Heart left ventricle (tissue), 16 donors: ENCODE data around the gene SLC35F3. TPM values are rescaled to one million over a fixed set of nuclear protein-coding genes. Genes with fewer than 3 reads are reported as not detected.

Source experiments
- ATAC-seq, 4 donors: fragments of 200-7000 bp; cut with Tn5 transposase; one replicate each; pipeline ENCODE4 v1.9.1; 2020 to 2022; ENCODE audit warnings: moderate library complexity in 4 of 4, mild to moderate bottlenecking in 3 of 4, moderate number of reproducible peaks in 1 of 4
- DNase-seq, 5 donors: peaks; one replicate each; pipeline ENCODE4 v3.0.0-alpha.2; 2020
- H3K27ac ChIP-seq, 12 donors: fragments of 200-600 bp; sonication (generic) in 4 of 12; one replicate each; pipeline versions ENCODE4 v1.5.0 to v1.8.0; 2016 to 2022; ENCODE audit warnings: mild to moderate bottlenecking in 2 of 12
- H3K27me3 ChIP-seq, 9 donors: fragments of 200-600 bp; sonication (generic) in 2 of 9; one replicate each; pipeline versions ENCODE4 v1.5.1 to v1.8.0; 2016 to 2022; ENCODE audit warnings: mild to moderate bottlenecking in 3 of 9
- H3K36me3 ChIP-seq, 9 donors: fragments of 200-600 bp; sonication (generic) in 2 of 9; one replicate each; pipeline versions ENCODE4 v1.5.0 to v1.8.0; 2018 to 2022; ENCODE audit warnings: mild to moderate bottlenecking in 2 of 9
- H3K4me1 ChIP-seq, 12 donors: fragments of 200-600 bp; sonication (generic) in 4 of 12; one replicate each; pipeline versions ENCODE4 v1.5.0 to v1.8.0; 2016 to 2022; ENCODE audit warnings: mild to moderate bottlenecking in 3 of 12
- H3K4me3 ChIP-seq, 12 donors: fragments of 200-600 bp; sonication (generic) in 4 of 12; one replicate each; pipeline versions ENCODE4 v1.5.0 to v1.8.0; 2017 to 2022; ENCODE audit warnings: mild to moderate bottlenecking in 9 of 12, moderate library complexity in 4 of 12
- H3K9me3 ChIP-seq, 12 donors: fragments of 200-600 bp; sonication (generic) in 4 of 12; one replicate each; pipeline versions ENCODE4 v1.5.0 to v1.8.0; 2016 to 2022; ENCODE audit warnings: mild to moderate bottlenecking in 1 of 12
- CTCF ChIP-seq, 12 donors: fragments of 200-600 bp; sonication (generic) in 4 of 12; IDR thresholded peaks; one replicate each; pipeline versions ENCODE4 v1.5.0 to v1.8.0; 2018 to 2022; ENCODE audit warnings: antibody characterized with exemption in 12 of 12, mild to moderate bottlenecking in 5 of 12
- POLR2A ChIP-seq, 2 donors: fragments of 450-650 bp; IDR thresholded peaks; one replicate each; pipeline ENCODE4 v1.6.1; 2017; ENCODE audit warnings: antibody characterized with exemption in 2 of 2, mild to moderate bottlenecking in 2 of 2, moderate library complexity in 2 of 2
- WGBS, 4 donors: extraction: QIAGEN DNeasy Blood & Tissue Kit in 2 of 4; methylation state at CpG; one replicate each; pipeline versions ENCODE4 v1.1.5 to v1.1.7; 2013 to 2018; 5-methylcytosine and 5-hydroxymethylcytosine counted together
- intact Hi-C, 10 donors: fragments of 100-400 bp; cut with DNase I; formaldehyde crosslinking; loops; one replicate each; pipeline versions ENCODE4 v1.11.1 to v1.14.2; 2022
- polyA plus RNA-seq, 2 donors: library from polyadenylated mRNA; stranded (reverse); fragments of 200-250 nt; gene quantifications; one replicate each; pipeline ENCODE4 v1.2.3, GENCODE V29; 2013
- total RNA-seq, 9 donors: library from RNA; depleted of rRNA in 2 of 9; stranded (reverse); fragments of >200 nt in 2 of 9; fragmentation: NEBNext Ultra II Directional in 3 of 9; extraction: Animal tissue kit (Norgen Biotek cat#: 25700) in 3 of 9; gene quantifications; one replicate each; pipeline versions ENCODE4 v1.1.0 to v1.2.4, GENCODE V29; 2016 to 2023
- donor health status: ischemic (EF 13 %, LVEDD 7.1; RV severe dilation, severe dysfunction).
- donor health status: healthy with polysubstance abuse.
- donor health status: DM: no; HTN: yes; CAD: no.
- donor health status: DM: no; HTN: no; CAD: no.
- donor health status: ischemic (EF 25% LVEDD 6.9; RV normal size, moderate dysfunction).
- donor health status: ischemic (EF 25% LVEDD 5.7; RV mildly dilated, moderate dysfunction).
- donor health status: healthy.
- donor health status: DM: yes; HTN: yes; CAD: no.
- donor health status: ischemic (EF 35%, LVEDD 5.7; RV mildly dilated, moderate dysfunction).
- donor health status: nonischemic (EF 11% LVEDD 7.7; RV severe dilation, severe dysfunction).
- donor health status: DM: yes; HTN: yes; CAD: no.
- donor health status: PGD.
- donor health status: ischemic (EF 29% LVEDD 5.4; RV normal size, mild dysfunction).
- donor health status: nonischemic (EF 23%, LVEDD 6.1; RV moderate dilation, normal function).

SLC35F3 gene
- total and polyA plus RNA-seq, 11 donors: 0.03 to 0.11 (median 0.11) TPM; not detected in 8

GRCh38 chr1:234311414-234311813, 406.9 kb downstream of the SLC35F3 start:
- ATAC-seq (no peak), DNase-seq (no peak)
- Histone ChIP-seq H3K4me1 (peaks cover 0 to 8% (median 0%) of the 10 kb centered on the region in 12 donors), H3K9me3 (no peaks in the 10 kb centered on the region), H3K4me3 (no peak overlapping the region), H3K27ac (no peak overlapping the region), H3K36me3 (no peaks in the 10 kb centered on the region), H3K27me3 (peaks cover 0 to 28% (median 0%) of the 10 kb centered on the region in 9 donors)
- TF ChIP-seq POLR2A (IDR thresholded peaks at IDR 0.05) (no peak), CTCF (IDR thresholded peaks at IDR 0.05) (no peak)
- 79 to 85% (median 82%) methylated on average over 7 of the region's 7 CpGs for WGBS, 4 donors
- intact Hi-C loops: loop anchor here in 8 of 10 donors (2.0 to 10.0 kb wide), 7 partner anchors 157 to 917 kb away; no protein-coding TSS in a partner anchor

- Histone ChIP-seq H3K4me3 (no peak overlapping the region), H3K36me3 (no peaks in the 10 kb centered on the region), H3K4me1 (peaks cover 0 to 8% (median 0%) of the 10 kb centered on the region in 12 donors), H3K27me3 (peaks cover 0 to 40% (median 0%) of the 10 kb centered on the region in 9 donors), H3K9me3 (no peaks in the 10 kb centered on the region), H3K27ac (no peak overlapping the region)
- TF ChIP-seq CTCF (IDR thresholded peaks at IDR 0.05): no peak
- no peak for TF ChIP-seq POLR2A (IDR thresholded peaks at IDR 0.05)
- ATAC-seq (no peak), DNase-seq (no peak)
- intact Hi-C loops: loop anchor here in 7 of 10 donors (5.0 to 10.0 kb wide), 6 partner anchors 158 to 918 kb away; no protein-coding TSS in a partner anchor
- WGBS, 4 donors: 80 to 88% (median 85%) methylated on average over 2 to 4 of the region's 4 CpGs
Observed at GRCh38 chr1:234313171-234313570, 408.7 kb downstream of the SLC35F3 start.

GRCh38 chr1:234315091-234315541, 410.6 kb downstream of the SLC35F3 start:
- TF ChIP-seq CTCF (IDR thresholded peaks at IDR 0.05) (no peak), POLR2A (IDR thresholded peaks at IDR 0.05) (no peak)

GRCh38 chr1:234315588-234315987, 411.1 kb downstream of the SLC35F3 start:
- H3K4me1 ChIP-seq: no peaks in the 10 kb centered on the region
- peaks cover 0 to 44% (median 3%) of the 10 kb centered on the region in 9 donors for H3K27me3 ChIP-seq
- no peak overlapping the region for H3K4me3 ChIP-seq
- no peak for TF ChIP-seq POLR2A (IDR thresholded peaks at IDR 0.05)
- no peak for TF ChIP-seq CTCF (IDR thresholded peaks at IDR 0.05)
- intact Hi-C loops: loop anchor here in 5 of 10 donors (10.0 kb wide), 4 partner anchors 161 to 921 kb away; no protein-coding TSS in a partner anchor
- H3K27ac ChIP-seq: peak overlapping the region in 2 of 12 donors; percentile 5 to 48
- DNase-seq (no peak), ATAC-seq (no peak)
- H3K36me3 ChIP-seq: no peaks in the 10 kb centered on the region
- no peaks in the 10 kb centered on the region for H3K9me3 ChIP-seq
- 79 to 86% (median 80%) methylated on average over 3 of the region's 3 CpGs for WGBS, 4 donors

More at GRCh38 chr1:234315091-234315541, 410.6 kb downstream of the SLC35F3 start:
- intact Hi-C loops: loop anchor here in 5 of 10 donors (10.0 kb wide), 4 partner anchors 160 to 920 kb away; no protein-coding TSS in a partner anchor
- H3K27ac ChIP-seq: peak overlapping the region in 2 of 12 donors; percentile 10 to 68
- H3K4me3 ChIP-seq: no peak overlapping the region
- no peaks in the 10 kb centered on the region for H3K9me3 ChIP-seq
- DNase-seq (no peak), ATAC-seq (no peak)
- peaks cover 0 to 43% (median 0%) of the 10 kb centered on the region in 9 donors for H3K27me3 ChIP-seq
- peaks cover 0 to 3% (median 0%) of the 10 kb centered on the region in 12 donors for H3K4me1 ChIP-seq
- H3K36me3 ChIP-seq: no peaks in the 10 kb centered on the region
- WGBS, 4 donors: 65 to 76% (median 74%) methylated on average over 6 of the region's 6 CpGs
